HG02973 (cell line): Measurements from ENCODE around the gene PPP1R12A.
"Not testable (repeated sequence)": the region's sequence is repeated elsewhere in the genome, so short reads cannot be mapped to it uniquely, and the experiment has no call there.

Source experiments
- ATAC-seq: cut with Tn5 transposase; IDR thresholded peaks from one replicate; pipeline ENCODE4 v1.9.1; 2021; ENCODE audit warnings: moderate library complexity; ENCODE audit not compliant: unreplicated experiment

The PPP1R12A gene

GRCh38 chr12:79897617-79898016, 37.3 kb downstream of the PPP1R12A start:
- no peak for ATAC-seq

GRCh38 chr12:79895804-79896203, 39.1 kb downstream of the PPP1R12A start:
- ATAC-seq: no peak

- no peak for ATAC-seq
Measured at GRCh38 chr12:79895071-79895470, 39.8 kb downstream of the PPP1R12A start.

GRCh38 chr12:79891506-79892162, 43.3 kb downstream of the PPP1R12A start:
- no peak for ATAC-seq

GRCh38 chr12:79887890-79888289, 47.0 kb downstream of the PPP1R12A start:
- ATAC-seq: no peak

GRCh38 chr12:79886917-79887519, 47.9 kb downstream of the PPP1R12A start:
- peak; percentile 78 for ATAC-seq

- ATAC-seq: no peak
Measured at GRCh38 chr12:79885911-79886490, 48.9 kb downstream of the PPP1R12A start.

- no peak for ATAC-seq
Measured at GRCh38 chr12:79884401-79885006, 50.4 kb downstream of the PPP1R12A start.

- ATAC-seq: no peak
Measured at GRCh38 chr12:79883216-79883615, 51.7 kb downstream of the PPP1R12A start.

GRCh38 chr12:79881351-79881750, 53.5 kb downstream of the PPP1R12A start:
- no peak for ATAC-seq

- ATAC-seq: not testable (repeated sequence)
Measured at GRCh38 chr12:79878506-79878905, 56.4 kb downstream of the PPP1R12A start.

- ATAC-seq: no peak
Measured at GRCh38 chr12:79877246-79877645, 57.7 kb downstream of the PPP1R12A start.

GRCh38 chr12:79874665-79875064, 60.2 kb downstream of the PPP1R12A start:
- ATAC-seq: no peak

GRCh38 chr12:79873201-79873600, 61.7 kb downstream of the PPP1R12A start:
- ATAC-seq: peak; percentile 49

- no peak for ATAC-seq
Measured at GRCh38 chr12:79871621-79872020, 63.3 kb downstream of the PPP1R12A start.

GRCh38 chr12:79870916-79871315, 64.0 kb downstream of the PPP1R12A start:
- ATAC-seq: no peak

GRCh38 chr12:79859646-79860045, 75.3 kb downstream of the PPP1R12A start:
- no peak for ATAC-seq

GRCh38 chr12:79858518-79858917, 76.4 kb downstream of the PPP1R12A start:
- no peak for ATAC-seq

- ATAC-seq: no peak
Measured at GRCh38 chr12:79857675-79858074, 77.2 kb downstream of the PPP1R12A start.

- no peak for ATAC-seq
Measured at GRCh38 chr12:79850610-79851299, 84.1 kb downstream of the PPP1R12A start.

GRCh38 chr12:79848339-79848738, 86.6 kb downstream of the PPP1R12A start:
- no peak for ATAC-seq
